HL-60 (cell line): Measurements from ENCODE around the gene LAMC1.

Source experiments
- DNase-seq, 2 experiments: peaks; one replicate each; pipeline ENCODE4 v3.0.0-alpha.2; 2010 to 2020; ENCODE audit warnings: low read depth in 1 of 2, low spot score in 1 of 2
- H3K27ac ChIP-seq: fragments of 250-450 bp; sonication (Bioruptor Pico); replicated peaks from 2 replicates; pipeline ENCODE4 v1.5.1; 2020; ENCODE audit warnings: mild to moderate bottlenecking, moderate library complexity
- H3K27me3 ChIP-seq: fragments of 250-450 bp; sonication (Bioruptor Pico); 2 replicates; pipeline ENCODE4 v1.5.1; 2021; ENCODE audit warnings: mild to moderate bottlenecking, moderate library complexity; ENCODE audit not compliant: insufficient read depth, poor library complexity, severe bottlenecking
- H3K4me3 ChIP-seq: replicated peaks from 2 replicates; pipeline ENCODE4 v1.5.1; 2011; ENCODE audit warnings: mild to moderate bottlenecking, control low read depth, low read length; ENCODE audit not compliant: insufficient read depth
- CTCF ChIP-seq: IDR thresholded peaks from one replicate; pipeline ENCODE4 v1.5.1; 2011; ENCODE audit warnings: low read length, control low read depth, inconsistent platforms; ENCODE audit not compliant: insufficient read depth
- GABPA ChIP-seq: IDR thresholded peaks from 2 replicates; pipeline ENCODE4 v1.6.1; 2012; ENCODE audit warnings: low read depth
- POLR2AphosphoS5 ChIP-seq: IDR thresholded peaks from 2 replicates; pipeline ENCODE4 v1.6.1; 2012; ENCODE audit warnings: low read depth
- REST ChIP-seq: IDR thresholded peaks from 2 replicates; pipeline ENCODE4 v1.6.1; 2012; ENCODE audit warnings: low read depth; ENCODE audit not compliant: insufficient replicate concordance
- SPI1 ChIP-seq: IDR thresholded peaks from 2 replicates; pipeline ENCODE4 v1.6.1; 2012; ENCODE audit warnings: low read depth, mild to moderate bottlenecking, borderline replicate concordance
- long read RNA-seq: library from polyadenylated mRNA; unstranded; transcript quantifications from one replicate; pipeline ENCODE4 v2.0.0, GENCODE V29; 2020

The LAMC1 gene
- long read RNA-seq, partial matches to known transcripts: 11 of 11 reads
- long read RNA-seq, other reads (novel, unspliced or antisense): 0 of 11 reads

GRCh38 chr1:183023146-183023600 lies at the start of gene LAMC1:
Gene LAMC1 (plus strand): TSS chr1:183023420. CDS start chr1:183023717, 297 bp downstream.
- DNase-seq: no peak
- peak within 1 kb of the TSS; percentile 69 for H3K4me3 ChIP-seq
- no peak within 1 kb of the TSS for H3K27ac ChIP-seq
- H3K27me3 ChIP-seq: peaks cover 48% of the 10 kb centered on the region
- TF ChIP-seq GABPA (no peak), SPI1 (no peak), POLR2AphosphoS5 (no peak), CTCF (no peak), REST (no peak)

GRCh38 chr1:182974506-182975191 lies 48.6 kb upstream of the LAMC1 start:
- Histone ChIP-seq H3K27ac (no peak overlapping the region), H3K4me3 (no peak overlapping the region), H3K27me3 (no peaks in the 10 kb centered on the region)
- DNase-seq: no peak
- TF ChIP-seq SPI1: no peak
- no peak for TF ChIP-seq GABPA
- no peak for TF ChIP-seq CTCF
- TF ChIP-seq POLR2AphosphoS5: no peak
- no peak for TF ChIP-seq REST

- Histone ChIP-seq H3K4me3 (no peak overlapping the region), H3K27me3 (no peaks in the 10 kb centered on the region), H3K27ac (no peak overlapping the region)
- no peak for DNase-seq
- TF ChIP-seq GABPA: no peak
- TF ChIP-seq SPI1: no peak
- TF ChIP-seq CTCF: no peak
- no peak for TF ChIP-seq POLR2AphosphoS5
- TF ChIP-seq REST: no peak
Measured at GRCh38 chr1:182977480-182977879, 45.7 kb upstream of the LAMC1 start.
